ENCODE results near the gene PCK2. TPM values are rescaled to one million over a fixed set of nuclear protein-coding genes. Genes with fewer than 3 reads are reported as not detected.

The PCK2 gene
- total and polyA plus RNA-seq, 2 of the 13 experiments (the other 11 are each of a cell fraction or from before 2014, with no cell fraction given): 129 to 272 TPM

DNA sequence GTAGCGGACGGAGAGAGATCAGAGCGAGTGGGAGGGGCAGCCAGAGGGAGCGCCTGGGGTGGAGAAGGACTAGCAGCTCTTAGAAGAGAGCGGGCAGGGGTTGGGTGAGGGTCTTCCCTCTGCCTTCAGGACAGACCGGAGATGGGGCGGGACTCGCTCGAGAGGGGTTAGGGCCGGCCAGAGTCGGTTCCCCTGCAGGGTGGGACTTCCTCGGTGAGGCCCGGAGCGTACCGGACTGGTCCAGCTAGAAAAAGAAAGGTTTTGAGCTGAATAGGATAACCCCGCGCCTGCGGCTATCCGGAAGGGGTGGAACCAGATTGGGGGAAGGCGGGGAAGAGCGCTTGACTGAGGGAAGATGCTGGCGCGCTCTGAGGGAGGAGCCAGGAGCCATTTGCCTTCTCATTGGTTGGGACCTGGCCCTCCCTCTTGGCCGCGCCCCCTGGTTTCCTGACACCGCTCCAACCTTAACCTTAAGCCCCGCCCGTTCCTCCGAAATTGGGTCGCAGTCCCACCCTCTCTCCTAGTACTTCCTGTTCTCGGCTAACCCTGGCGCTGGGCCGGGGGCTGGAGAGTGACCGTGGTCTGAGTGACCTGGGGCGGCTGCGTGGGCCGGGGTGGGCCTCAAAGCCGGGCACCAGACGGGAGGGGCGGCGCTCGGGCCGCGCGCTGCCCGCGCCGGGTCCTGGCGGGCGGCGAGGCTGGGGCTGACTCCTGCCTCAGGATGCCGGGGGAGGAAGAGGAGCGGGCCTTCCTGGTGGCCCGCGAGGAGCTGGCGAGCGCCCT lies 53.1 kb downstream of the PCK2 start, which contains the start of gene RNF31 (continued):
- TF ChIP-seq, protein P1, sequence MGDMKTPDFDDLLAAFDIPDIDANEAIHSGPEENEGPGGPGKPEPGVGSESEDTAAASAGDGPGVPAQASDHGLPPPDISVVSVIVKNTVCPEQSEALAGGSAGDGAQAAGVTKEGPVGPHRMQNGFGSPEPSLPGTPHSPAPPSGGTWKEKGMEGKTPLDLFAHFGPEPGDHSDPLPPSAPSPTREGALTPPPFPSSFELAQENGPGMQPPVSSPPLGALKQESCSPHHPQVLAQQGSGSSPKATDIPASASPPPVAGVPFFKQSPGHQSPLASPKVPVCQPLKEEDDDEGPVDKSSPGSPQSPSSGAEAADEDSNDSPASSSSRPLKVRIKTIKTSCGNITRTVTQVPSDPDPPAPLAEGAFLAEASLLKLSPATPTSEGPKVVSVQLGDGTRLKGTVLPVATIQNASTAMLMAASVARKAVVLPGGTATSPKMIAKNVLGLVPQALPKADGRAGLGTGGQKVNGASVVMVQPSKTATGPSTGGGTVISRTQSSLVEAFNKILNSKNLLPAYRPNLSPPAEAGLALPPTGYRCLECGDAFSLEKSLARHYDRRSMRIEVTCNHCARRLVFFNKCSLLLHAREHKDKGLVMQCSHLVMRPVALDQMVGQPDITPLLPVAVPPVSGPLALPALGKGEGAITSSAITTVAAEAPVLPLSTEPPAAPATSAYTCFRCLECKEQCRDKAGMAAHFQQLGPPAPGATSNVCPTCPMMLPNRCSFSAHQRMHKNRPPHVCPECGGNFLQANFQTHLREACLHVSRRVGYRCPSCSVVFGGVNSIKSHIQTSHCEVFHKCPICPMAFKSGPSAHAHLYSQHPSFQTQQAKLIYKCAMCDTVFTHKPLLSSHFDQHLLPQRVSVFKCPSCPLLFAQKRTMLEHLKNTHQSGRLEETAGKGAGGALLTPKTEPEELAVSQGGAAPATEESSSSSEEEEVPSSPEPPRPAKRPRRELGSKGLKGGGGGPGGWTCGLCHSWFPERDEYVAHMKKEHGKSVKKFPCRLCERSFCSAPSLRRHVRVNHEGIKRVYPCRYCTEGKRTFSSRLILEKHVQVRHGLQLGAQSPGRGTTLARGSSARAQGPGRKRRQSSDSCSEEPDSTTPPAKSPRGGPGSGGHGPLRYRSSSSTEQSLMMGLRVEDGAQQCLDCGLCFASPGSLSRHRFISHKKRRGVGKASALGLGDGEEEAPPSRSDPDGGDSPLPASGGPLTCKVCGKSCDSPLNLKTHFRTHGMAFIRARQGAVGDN (CRISPR knock-in tag; IDR thresholded peaks at IDR 0.05): peak; percentile 76
- TF ChIP-seq RXRA (CRISPR knock-in tag; IDR thresholded peaks at IDR 0.05) (peak; percentile 80; the same call in 1 of the 2 replicates), CEBPB (IDR thresholded peaks at IDR 0.05; ENCODE audit: borderline replicate concordance, low read depth, low read length) (no peak), TOE1 (CRISPR knock-in tag; IDR thresholded peaks at IDR 0.05) (peak; percentile 63; the same call in 1 of the 2 replicates), RFX1 (IDR thresholded peaks at IDR 0.05) (no peak), DNMT3B (CRISPR knock-in tag; conservative IDR thresholded peaks at IDR 0.05) (peak; percentile 93), DPF2 (CRISPR knock-in tag; IDR thresholded peaks at IDR 0.05; ENCODE audit: borderline replicate concordance, low read depth) (no peak), ZNF510 (CRISPR knock-in tag; IDR thresholded peaks at IDR 0.05; ENCODE audit: low read depth) (peak; percentile 51; the same call in 1 of the 2 replicates)
- TF ChIP-seq, protein P2, sequence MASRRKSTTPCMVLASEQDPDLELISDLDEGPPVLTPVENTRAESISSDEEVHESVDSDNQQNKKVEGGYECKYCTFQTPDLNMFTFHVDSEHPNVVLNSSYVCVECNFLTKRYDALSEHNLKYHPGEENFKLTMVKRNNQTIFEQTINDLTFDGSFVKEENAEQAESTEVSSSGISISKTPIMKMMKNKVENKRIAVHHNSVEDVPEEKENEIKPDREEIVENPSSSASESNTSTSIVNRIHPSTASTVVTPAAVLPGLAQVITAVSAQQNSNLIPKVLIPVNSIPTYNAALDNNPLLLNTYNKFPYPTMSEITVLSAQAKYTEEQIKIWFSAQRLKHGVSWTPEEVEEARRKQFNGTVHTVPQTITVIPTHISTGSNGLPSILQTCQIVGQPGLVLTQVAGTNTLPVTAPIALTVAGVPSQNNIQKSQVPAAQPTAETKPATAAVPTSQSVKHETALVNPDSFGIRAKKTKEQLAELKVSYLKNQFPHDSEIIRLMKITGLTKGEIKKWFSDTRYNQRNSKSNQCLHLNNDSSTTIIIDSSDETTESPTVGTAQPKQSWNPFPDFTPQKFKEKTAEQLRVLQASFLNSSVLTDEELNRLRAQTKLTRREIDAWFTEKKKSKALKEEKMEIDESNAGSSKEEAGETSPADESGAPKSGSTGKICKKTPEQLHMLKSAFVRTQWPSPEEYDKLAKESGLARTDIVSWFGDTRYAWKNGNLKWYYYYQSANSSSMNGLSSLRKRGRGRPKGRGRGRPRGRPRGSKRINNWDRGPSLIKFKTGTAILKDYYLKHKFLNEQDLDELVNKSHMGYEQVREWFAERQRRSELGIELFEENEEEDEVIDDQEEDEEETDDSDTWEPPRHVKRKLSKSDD (CRISPR knock-in tag; IDR thresholded peaks at IDR 0.05; ENCODE audit: low read depth): peak; percentile 67; the same call in 1 of the 2 replicates
- TF ChIP-seq, protein P3, sequence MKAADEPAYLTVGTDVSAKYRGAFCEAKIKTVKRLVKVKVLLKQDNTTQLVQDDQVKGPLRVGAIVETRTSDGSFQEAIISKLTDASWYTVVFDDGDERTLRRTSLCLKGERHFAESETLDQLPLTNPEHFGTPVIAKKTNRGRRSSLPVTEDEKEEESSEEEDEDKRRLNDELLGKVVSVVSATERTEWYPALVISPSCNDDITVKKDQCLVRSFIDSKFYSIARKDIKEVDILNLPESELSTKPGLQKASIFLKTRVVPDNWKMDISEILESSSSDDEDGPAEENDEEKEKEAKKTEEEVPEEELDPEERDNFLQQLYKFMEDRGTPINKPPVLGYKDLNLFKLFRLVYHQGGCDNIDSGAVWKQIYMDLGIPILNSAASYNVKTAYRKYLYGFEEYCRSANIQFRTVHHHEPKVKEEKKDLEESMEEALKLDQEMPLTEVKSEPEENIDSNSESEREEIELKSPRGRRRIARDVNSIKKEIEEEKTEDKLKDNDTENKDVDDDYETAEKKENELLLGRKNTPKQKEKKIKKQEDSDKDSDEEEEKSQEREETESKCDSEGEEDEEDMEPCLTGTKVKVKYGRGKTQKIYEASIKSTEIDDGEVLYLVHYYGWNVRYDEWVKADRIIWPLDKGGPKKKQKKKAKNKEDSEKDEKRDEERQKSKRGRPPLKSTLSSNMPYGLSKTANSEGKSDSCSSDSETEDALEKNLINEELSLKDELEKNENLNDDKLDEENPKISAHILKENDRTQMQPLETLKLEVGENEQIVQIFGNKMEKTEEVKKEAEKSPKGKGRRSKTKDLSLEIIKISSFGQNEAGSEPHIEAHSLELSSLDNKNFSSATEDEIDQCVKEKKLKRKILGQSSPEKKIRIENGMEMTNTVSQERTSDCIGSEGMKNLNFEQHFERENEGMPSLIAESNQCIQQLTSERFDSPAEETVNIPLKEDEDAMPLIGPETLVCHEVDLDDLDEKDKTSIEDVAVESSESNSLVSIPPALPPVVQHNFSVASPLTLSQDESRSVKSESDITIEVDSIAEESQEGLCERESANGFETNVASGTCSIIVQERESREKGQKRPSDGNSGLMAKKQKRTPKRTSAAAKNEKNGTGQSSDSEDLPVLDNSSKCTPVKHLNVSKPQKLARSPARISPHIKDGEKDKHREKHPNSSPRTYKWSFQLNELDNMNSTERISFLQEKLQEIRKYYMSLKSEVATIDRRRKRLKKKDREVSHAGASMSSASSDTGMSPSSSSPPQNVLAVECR (CRISPR knock-in tag; IDR thresholded peaks at IDR 0.05; ENCODE audit: borderline replicate concordance): no peak
- TF ChIP-seq, protein P4, sequence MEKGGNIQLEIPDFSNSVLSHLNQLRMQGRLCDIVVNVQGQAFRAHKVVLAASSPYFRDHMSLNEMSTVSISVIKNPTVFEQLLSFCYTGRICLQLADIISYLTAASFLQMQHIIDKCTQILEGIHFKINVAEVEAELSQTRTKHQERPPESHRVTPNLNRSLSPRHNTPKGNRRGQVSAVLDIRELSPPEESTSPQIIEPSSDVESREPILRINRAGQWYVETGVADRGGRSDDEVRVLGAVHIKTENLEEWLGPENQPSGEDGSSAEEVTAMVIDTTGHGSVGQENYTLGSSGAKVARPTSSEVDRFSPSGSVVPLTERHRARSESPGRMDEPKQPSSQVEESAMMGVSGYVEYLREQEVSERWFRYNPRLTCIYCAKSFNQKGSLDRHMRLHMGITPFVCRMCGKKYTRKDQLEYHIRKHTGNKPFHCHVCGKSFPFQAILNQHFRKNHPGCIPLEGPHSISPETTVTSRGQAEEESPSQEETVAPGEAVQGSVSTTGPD (CRISPR knock-in tag; IDR thresholded peaks at IDR 0.05): peak; percentile 25; the same call in 1 of the 2 replicates
- TF ChIP-seq, protein P5, sequence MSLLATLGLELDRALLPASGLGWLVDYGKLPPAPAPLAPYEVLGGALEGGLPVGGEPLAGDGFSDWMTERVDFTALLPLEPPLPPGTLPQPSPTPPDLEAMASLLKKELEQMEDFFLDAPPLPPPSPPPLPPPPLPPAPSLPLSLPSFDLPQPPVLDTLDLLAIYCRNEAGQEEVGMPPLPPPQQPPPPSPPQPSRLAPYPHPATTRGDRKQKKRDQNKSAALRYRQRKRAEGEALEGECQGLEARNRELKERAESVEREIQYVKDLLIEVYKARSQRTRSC (CRISPR knock-in tag; IDR thresholded peaks at IDR 0.05; ENCODE audit: low read depth): peak; percentile 18; the same call in 1 of the 2 replicates
